Sciatic nerve (tissue), 2 donors: ENCODE results near the gene CDH13. TPM values are rescaled to one million over a fixed set of nuclear protein-coding genes. Genes with fewer than 3 reads are reported as not detected.

Source experiments
- ATAC-seq: fragments of 200-7000 bp; cut with Tn5 transposase; one replicate; pipeline ENCODE4 v1.9.1; 2020; ENCODE audit warnings: mild to moderate bottlenecking, moderate library complexity
- DNase-seq: peaks from one replicate; pipeline ENCODE4 v3.0.0-alpha.2; 2020; ENCODE audit warnings: low spot score
- intact Hi-C: fragments of 100-400 bp; cut with DNase I; formaldehyde crosslinking; loops from one replicate; pipeline ENCODE4 v1.14.2; 2022
- total RNA-seq: library from RNA; stranded (reverse); fragmentation: NEBNext Ultra II Directional; extraction: Animal tissue kit (Norgen Biotek cat#: 25700); gene quantifications from one replicate; pipeline ENCODE4 v1.2.1, GENCODE V29; 2021
- donor health status: DM: no; HTN: no; CAD: no.
- donor health status: DM: no; HTN: no; CAD: no.

Gene CDH13
- total RNA-seq, 1 donor from 2014 or later: 7.5 TPM

GRCh38 chr16:83627996-83628395 is 1001.2 kb downstream of the CDH13 start:
- ATAC-seq (no peak), DNase-seq (no peak)
- intact Hi-C loops: no loop called here

- no peak for DNase-seq
- intact Hi-C loops: no loop called here
- no peak for ATAC-seq
Measured at GRCh38 chr16:83629426-83629825, 1002.7 kb downstream of the CDH13 start.

GRCh38 chr16:83629836-83630235 is 1003.1 kb downstream of the CDH13 start:
- DNase-seq (no peak), ATAC-seq (no peak)
- intact Hi-C loops: no loop called here

GRCh38 chr16:83630979-83631378 is 1004.2 kb downstream of the CDH13 start:
- intact Hi-C loops: no loop called here
- ATAC-seq: no peak
- no peak for DNase-seq

GRCh38 chr16:83633286-83633685 is 1006.5 kb downstream of the CDH13 start:
- ATAC-seq (no peak), DNase-seq (no peak)
- intact Hi-C loops: no loop called here

GRCh38 chr16:83648347-83648746 is 1021.6 kb downstream of the CDH13 start:
- no peak for ATAC-seq
- intact Hi-C loops: no loop called here
- no peak for DNase-seq

- DNase-seq (no peak), ATAC-seq (no peak)
- intact Hi-C loops: no loop called here
Measured at GRCh38 chr16:83651871-83652270, 1025.1 kb downstream of the CDH13 start.

GRCh38 chr16:83652943-83653342 is 1026.2 kb downstream of the CDH13 start:
- ATAC-seq (no peak), DNase-seq (no peak)
- intact Hi-C loops: no loop called here

GRCh38 chr16:83653785-83654184 is 1027.0 kb downstream of the CDH13 start:
- ATAC-seq (no peak), DNase-seq (no peak)
- intact Hi-C loops: no loop called here

GRCh38 chr16:83660282-83660681 is 1033.5 kb downstream of the CDH13 start:
- intact Hi-C loops: no loop called here
- ATAC-seq (no peak), DNase-seq (no peak)

GRCh38 chr16:83661656-83662055 is 1034.9 kb downstream of the CDH13 start:
- no peak for ATAC-seq
- DNase-seq: no peak
- intact Hi-C loops: no loop called here

GRCh38 chr16:83666449-83666848 is 1039.7 kb downstream of the CDH13 start:
- no peak for DNase-seq
- intact Hi-C loops: no loop called here
- no peak for ATAC-seq

- DNase-seq (no peak), ATAC-seq (no peak)
- intact Hi-C loops: no loop called here
Measured at GRCh38 chr16:83669456-83669855, 1042.7 kb downstream of the CDH13 start.

GRCh38 chr16:83674931-83675535 is 1048.3 kb downstream of the CDH13 start:
- ATAC-seq (no peak), DNase-seq (no peak)
- intact Hi-C loops: no loop called here

- no peak for DNase-seq
- intact Hi-C loops: no loop called here
- no peak for ATAC-seq
Measured at GRCh38 chr16:83676086-83676485, 1049.3 kb downstream of the CDH13 start.

GRCh38 chr16:83680980-83681379 is 1054.2 kb downstream of the CDH13 start:
- DNase-seq (no peak), ATAC-seq (no peak)
- intact Hi-C loops: no loop called here

- DNase-seq (no peak), ATAC-seq (no peak)
- intact Hi-C loops: no loop called here
Measured at GRCh38 chr16:83681381-83681956, 1054.7 kb downstream of the CDH13 start.

GRCh38 chr16:83682116-83682867 is 1055.5 kb downstream of the CDH13 start:
- ATAC-seq (no peak), DNase-seq (no peak)
- intact Hi-C loops: no loop called here

- DNase-seq (no peak), ATAC-seq (no peak)
- intact Hi-C loops: no loop called here
Measured at GRCh38 chr16:83682868-83683235, 1056.1 kb downstream of the CDH13 start.

GRCh38 chr16:83685615-83686165 is 1058.9 kb downstream of the CDH13 start:
- no peak for DNase-seq
- ATAC-seq: no peak
- intact Hi-C loops: no loop called here
